Skeletal muscle tissue (tissue), 4 donors: Measurements from ENCODE around the gene SULT2B1. TPM values are rescaled to one million over a fixed set of nuclear protein-coding genes. Genes with fewer than 3 reads are reported as not detected.
"Not testable (repeated sequence)": the region's sequence is repeated elsewhere in the genome, so short reads cannot be mapped to it uniquely, and the experiment has no call there.

ENCODE experiments used
- H3K27ac ChIP-seq: one replicate; pipeline ENCODE4 v1.7.0; 2013; ENCODE audit warnings: mild to moderate bottlenecking, low read depth, low read length, inconsistent platforms
- H3K27me3 ChIP-seq, 3 donors: one replicate each; pipeline ENCODE4 v1.7.0; 2013; ENCODE audit warnings: low read length in 3 of 3; ENCODE audit not compliant: control insufficient read depth in 3 of 3, insufficient read depth in 3 of 3
- H3K36me3 ChIP-seq, 3 donors: one replicate each; pipeline ENCODE4 v1.7.0; 2013; ENCODE audit warnings: low read length in 3 of 3; ENCODE audit not compliant: control insufficient read depth in 3 of 3, insufficient read depth in 3 of 3
- H3K4me1 ChIP-seq, 3 donors: one replicate each; pipeline ENCODE4 v1.7.0; 2013; ENCODE audit warnings: low read length in 3 of 3, mild to moderate bottlenecking in 3 of 3; ENCODE audit not compliant: control insufficient read depth in 3 of 3, insufficient read depth in 3 of 3
- H3K4me3 ChIP-seq, 3 donors: one replicate each; pipeline ENCODE4 v1.7.0; 2013; ENCODE audit warnings: low read length in 3 of 3
- H3K9ac ChIP-seq, 3 donors: one replicate each; pipeline ENCODE4 v1.7.0; 2013; ENCODE audit warnings: low read length in 3 of 3, mild to moderate bottlenecking in 3 of 3, moderate library complexity in 2 of 3, low read depth in 1 of 3
- H3K9me3 ChIP-seq, 3 donors: one replicate each; pipeline ENCODE4 v1.7.0; 2013; ENCODE audit warnings: low read length in 3 of 3; ENCODE audit not compliant: control insufficient read depth in 3 of 3
- total RNA-seq: library from RNA; depleted of rRNA; stranded (reverse); fragments of >200 nt; gene quantifications from one replicate; pipeline ENCODE4 v1.2.3, GENCODE V29; 2014
- donor health status: Osteomylitis.

SULT2B1 gene
- total RNA-seq, 1 donor from 2014 or later, result not detected

GRCh38 chr19:48627201-48627864 is 75.4 kb downstream of the SULT2B1 start:
- no peak overlapping the region for H3K4me3 ChIP-seq
- H3K27me3 ChIP-seq, result no peaks in the 10 kb centered on the region
- no peak overlapping the region for H3K27ac ChIP-seq
- peak overlapping the region in 1 of 3 donors; percentile 25 for H3K9ac ChIP-seq
- peaks cover 45 to 53% (median 45%) of the 10 kb centered on the region in 3 donors for H3K4me1 ChIP-seq
- H3K9me3 ChIP-seq, result no peaks in the 10 kb centered on the region
- H3K36me3 ChIP-seq, result peaks cover 7 to 19% (median 17%) of the 10 kb centered on the region in 3 donors

DNA sequence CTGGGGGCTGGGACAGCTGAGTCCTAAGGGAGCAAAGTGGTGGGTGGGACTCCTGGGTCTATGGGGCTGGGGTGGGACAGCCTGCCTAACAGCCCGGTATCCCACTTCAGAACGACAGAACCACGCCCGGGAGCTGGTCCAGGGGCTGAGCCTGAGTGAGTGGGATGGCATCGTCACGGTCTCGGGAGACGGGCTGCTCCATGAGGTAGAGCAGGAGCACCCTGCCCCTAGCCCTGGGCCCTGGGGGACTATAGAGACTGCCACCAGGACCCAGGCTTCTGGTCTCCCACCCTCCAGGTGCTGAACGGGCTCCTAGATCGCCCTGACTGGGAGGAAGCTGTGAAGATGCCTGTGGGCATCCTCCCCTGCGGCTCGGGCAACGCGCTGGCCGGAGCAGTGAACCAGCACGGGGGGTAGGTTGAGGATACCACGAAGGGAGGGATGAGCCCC is 75.9 kb downstream of the SULT2B1 start:
- peaks cover 50 to 58% (median 51%) of the 10 kb centered on the region in 3 donors for H3K4me1 ChIP-seq
- H3K4me3 ChIP-seq, result no peak overlapping the region
- H3K27ac ChIP-seq, result no peak overlapping the region
- H3K36me3 ChIP-seq, result peaks cover 9 to 24% (median 20%) of the 10 kb centered on the region in 3 donors
- H3K9ac ChIP-seq, result no peak overlapping the region
- H3K27me3 ChIP-seq, result no peaks in the 10 kb centered on the region
- H3K9me3 ChIP-seq, result no peaks in the 10 kb centered on the region

DNA sequence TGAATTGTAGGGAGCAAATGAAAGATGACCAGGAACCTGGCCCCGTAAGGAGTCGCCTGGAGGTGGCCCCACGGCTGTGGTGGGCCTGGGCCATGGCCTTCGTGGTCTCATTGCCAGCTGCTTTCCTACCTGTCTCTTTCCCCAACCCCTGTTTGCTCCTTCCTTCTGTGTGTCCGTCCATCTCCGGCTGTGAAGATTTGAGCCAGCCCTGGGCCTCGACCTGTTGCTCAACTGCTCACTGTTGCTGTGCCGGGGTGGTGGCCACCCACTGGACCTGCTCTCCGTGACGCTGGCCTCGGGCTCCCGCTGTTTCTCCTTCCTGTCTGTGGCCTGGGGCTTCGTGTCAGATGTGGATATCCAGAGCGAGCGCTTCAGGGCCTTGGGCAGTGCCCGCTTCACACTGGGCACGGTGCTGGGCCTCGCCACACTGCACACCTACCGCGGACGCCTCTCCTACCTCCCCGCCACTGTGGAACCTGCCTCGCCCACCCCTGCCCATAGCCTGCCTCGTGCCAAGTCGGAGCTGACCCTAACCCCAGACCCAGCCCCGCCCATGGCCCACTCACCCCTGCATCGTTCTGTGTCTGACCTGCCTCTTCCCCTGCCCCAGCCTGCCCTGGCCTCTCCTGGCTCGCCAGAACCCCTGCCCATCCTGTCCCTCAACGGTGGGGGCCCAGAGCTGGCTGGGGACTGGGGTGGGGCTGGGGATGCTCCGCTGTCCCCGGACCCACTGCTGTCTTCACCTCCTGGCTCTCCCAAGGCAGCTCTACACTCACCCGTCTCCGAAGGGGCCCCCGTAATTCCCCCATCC is 76.7 kb downstream of the SULT2B1 start:
- no peaks in the 10 kb centered on the region for H3K9me3 ChIP-seq
- peaks cover 51 to 61% (median 52%) of the 10 kb centered on the region in 3 donors for H3K4me1 ChIP-seq
- peaks cover 14 to 28% (median 25%) of the 10 kb centered on the region in 3 donors for H3K36me3 ChIP-seq
- no peak overlapping the region for H3K9ac ChIP-seq
- H3K4me3 ChIP-seq, result no peak overlapping the region
- H3K27ac ChIP-seq, result no peak overlapping the region
- no peaks in the 10 kb centered on the region for H3K27me3 ChIP-seq

DNA sequence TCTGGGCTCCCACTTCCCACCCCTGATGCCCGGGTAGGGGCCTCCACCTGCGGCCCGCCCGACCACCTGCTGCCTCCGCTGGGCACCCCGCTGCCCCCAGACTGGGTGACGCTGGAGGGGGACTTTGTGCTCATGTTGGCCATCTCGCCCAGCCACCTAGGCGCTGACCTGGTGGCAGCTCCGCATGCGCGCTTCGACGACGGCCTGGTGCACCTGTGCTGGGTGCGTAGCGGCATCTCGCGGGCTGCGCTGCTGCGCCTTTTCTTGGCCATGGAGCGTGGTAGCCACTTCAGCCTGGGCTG is 77.3 kb downstream of the SULT2B1 start:
- Histone ChIP-seq H3K36me3 (peaks cover 14 to 28% (median 25%) of the 10 kb centered on the region in 3 donors), H3K27me3 (no peaks in the 10 kb centered on the region), H3K27ac (no peak overlapping the region), H3K4me3 (no peak overlapping the region), H3K4me1 (peaks cover 54 to 64% (median 55%) of the 10 kb centered on the region in 3 donors), H3K9ac (no peak overlapping the region), H3K9me3 (no peaks in the 10 kb centered on the region)

- Histone ChIP-seq H3K27ac (peak overlapping the region; percentile 44), H3K4me1 (peaks cover 52 to 63% (median 54%) of the 10 kb centered on the region in 3 donors), H3K4me3 (no peak overlapping the region), H3K36me3 (peaks cover 14 to 28% (median 25%) of the 10 kb centered on the region in 3 donors), H3K9ac (peak overlapping the region in 2 of 3 donors; percentile 29 to 62), H3K9me3 (no peaks in the 10 kb centered on the region), H3K27me3 (no peaks in the 10 kb centered on the region)
Observed at GRCh38 chr19:48629599-48630295, 77.8 kb downstream of the SULT2B1 start.

DNA sequence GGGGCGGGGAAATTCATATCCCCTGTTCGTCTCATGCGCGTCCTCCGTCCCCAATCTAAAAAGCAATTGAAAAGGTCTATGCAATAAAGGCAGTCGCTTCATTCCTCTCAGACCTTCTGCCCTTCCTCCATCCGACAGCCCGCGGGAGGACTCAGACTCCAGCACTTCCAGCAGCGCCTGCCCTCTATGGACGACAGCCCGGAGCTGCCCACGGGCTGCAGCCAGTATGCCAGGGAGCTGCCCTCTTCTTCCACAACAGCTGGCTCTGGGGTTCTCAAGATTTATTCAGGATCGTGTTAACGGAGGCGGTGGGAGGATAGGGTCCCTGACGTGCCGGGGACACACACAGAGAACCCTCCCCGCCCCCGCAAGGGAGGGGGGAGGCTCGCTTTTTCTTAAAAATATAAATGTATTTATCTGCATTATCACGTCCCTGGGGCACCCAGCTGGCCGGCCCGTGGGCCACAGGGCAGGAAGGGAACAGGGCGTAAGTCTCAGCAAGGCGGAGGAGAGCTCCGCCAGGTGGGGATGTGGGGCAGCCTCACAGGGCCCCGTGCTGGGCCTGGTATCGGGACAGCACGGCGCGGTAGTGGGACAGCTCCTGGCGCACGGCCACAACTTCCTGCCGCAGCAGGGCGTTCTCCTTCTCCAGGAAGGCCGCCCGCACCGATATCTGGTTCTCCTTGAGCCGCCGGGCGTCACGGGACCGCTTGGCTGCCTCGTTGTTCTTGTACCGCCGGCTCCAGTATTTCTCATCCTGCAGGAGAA is 78.5 kb downstream of the SULT2B1 start:
- Histone ChIP-seq H3K36me3 (peaks cover 14 to 28% (median 25%) of the 10 kb centered on the region in 3 donors), H3K27ac (peak overlapping the region; percentile 44), H3K4me1 (peaks cover 50 to 60% (median 52%) of the 10 kb centered on the region in 3 donors), H3K9me3 (no peaks in the 10 kb centered on the region), H3K4me3 (peak overlapping the region in 1 of 3 donors; percentile 22), H3K9ac (peak overlapping the region in 2 of 3 donors; percentile 29 to 62), H3K27me3 (no peaks in the 10 kb centered on the region)

GRCh38 chr19:48631225-48631624 is 79.3 kb downstream of the SULT2B1 start:
- no peaks in the 10 kb centered on the region for H3K9me3 ChIP-seq
- H3K27me3 ChIP-seq, result no peaks in the 10 kb centered on the region
- peak overlapping the region in 1 of 3 donors; percentile 22 for H3K4me3 ChIP-seq
- no peak overlapping the region for H3K27ac ChIP-seq
- H3K36me3 ChIP-seq, result peaks cover 14 to 28% (median 25%) of the 10 kb centered on the region in 3 donors
- H3K9ac ChIP-seq, result peak overlapping the region in 1 of 3 donors; percentile 62
- peaks cover 50 to 55% (median 51%) of the 10 kb centered on the region in 3 donors for H3K4me1 ChIP-seq

DNA sequence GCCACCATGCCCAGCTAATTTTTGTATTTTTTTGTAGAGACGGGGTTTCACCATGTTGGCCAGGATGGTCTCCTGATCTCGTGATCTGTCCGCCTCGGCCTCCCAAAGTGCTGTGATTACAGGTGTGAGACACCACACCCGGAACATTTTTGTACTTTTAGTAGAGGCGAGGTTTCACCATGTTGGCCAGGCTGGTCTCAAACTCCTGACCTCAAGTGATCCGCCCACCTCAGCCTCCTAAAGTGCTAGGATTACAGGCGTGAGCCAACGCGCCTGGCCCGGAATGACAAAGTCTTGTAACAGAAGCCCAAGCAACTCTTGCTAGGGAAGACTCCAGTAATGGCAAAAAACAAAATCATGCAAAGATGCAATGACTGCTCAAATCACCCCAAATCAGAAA is 80.3 kb downstream of the SULT2B1 start:
- H3K4me1 ChIP-seq, result peaks cover 50 to 55% (median 54%) of the 10 kb centered on the region in 3 donors
- not testable (repeated sequence) for H3K27me3 ChIP-seq, H3K27ac ChIP-seq, H3K9me3 ChIP-seq
- H3K4me3 ChIP-seq, result peak overlapping the region in 1 of 3 donors; percentile 65
- peaks cover 14 to 29% (median 25%) of the 10 kb centered on the region in 3 donors for H3K36me3 ChIP-seq
- H3K9ac ChIP-seq, result peak overlapping the region in 2 of 3 donors; percentile 63 to 82

DNA sequence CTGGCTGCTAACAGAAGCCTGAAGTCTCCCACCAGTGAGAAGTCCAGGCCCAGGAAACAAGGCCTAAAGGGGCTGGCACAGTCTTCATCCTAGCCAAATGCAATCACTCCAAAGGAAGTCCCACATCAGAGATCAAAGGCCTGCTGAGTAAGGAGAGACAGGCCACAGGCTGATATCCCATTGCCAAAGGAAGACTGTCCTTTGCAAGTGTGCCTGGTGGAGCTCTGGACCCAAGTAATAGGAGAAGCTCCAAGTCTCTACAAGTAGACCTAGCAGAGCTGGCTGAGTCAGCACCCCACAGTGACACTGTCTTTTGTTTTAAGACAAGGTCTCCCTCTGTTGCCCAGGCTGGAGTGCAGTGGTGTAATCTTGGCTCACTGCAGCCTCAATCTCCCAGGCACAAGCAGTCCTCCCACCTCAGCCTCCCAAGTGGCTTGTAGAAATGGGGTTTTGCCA is 80.7 kb downstream of the SULT2B1 start:
- Histone ChIP-seq H3K4me3 (peak overlapping the region in 2 of 3 donors; percentile 15 to 65), H3K4me1 (peaks cover 50 to 55% (median 54%) of the 10 kb centered on the region in 3 donors), H3K27ac (peak overlapping the region; percentile 100), H3K36me3 (peaks cover 14 to 29% (median 25%) of the 10 kb centered on the region in 3 donors), H3K27me3 (no peaks in the 10 kb centered on the region), H3K9me3 (no peaks in the 10 kb centered on the region), H3K9ac (peak overlapping the region in 2 of 3 donors; percentile 63 to 82)
